GM18870 (cell line): ENCODE data around the gene PKN3.

ENCODE experiments used
- ATAC-seq: cut with Tn5 transposase; IDR thresholded peaks from one replicate; pipeline ENCODE4 v1.9.1; 2021; ENCODE audit warnings: moderate library complexity; ENCODE audit not compliant: unreplicated experiment

PKN3 gene

DNA sequence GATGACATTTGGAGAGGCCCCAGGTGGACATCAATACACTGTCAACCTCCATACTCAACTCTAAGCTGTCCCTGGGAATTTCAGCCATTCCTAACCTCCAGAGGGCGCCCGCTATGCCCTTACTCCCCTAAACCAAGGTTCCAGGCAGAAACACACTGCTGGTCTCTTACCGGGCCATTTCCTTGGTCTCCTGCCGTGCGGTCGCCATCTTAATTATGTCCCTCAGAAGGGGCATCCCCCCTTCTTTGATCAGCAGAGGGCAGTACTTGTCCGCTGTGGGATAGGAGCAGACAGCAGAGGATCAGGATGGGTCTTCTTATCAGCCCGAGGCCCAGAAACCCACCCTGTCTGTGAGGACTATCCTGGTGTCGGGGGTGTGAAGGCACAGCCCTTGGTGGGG, 31.0 kb downstream of the PKN3 start:
- no peak for ATAC-seq

DNA sequence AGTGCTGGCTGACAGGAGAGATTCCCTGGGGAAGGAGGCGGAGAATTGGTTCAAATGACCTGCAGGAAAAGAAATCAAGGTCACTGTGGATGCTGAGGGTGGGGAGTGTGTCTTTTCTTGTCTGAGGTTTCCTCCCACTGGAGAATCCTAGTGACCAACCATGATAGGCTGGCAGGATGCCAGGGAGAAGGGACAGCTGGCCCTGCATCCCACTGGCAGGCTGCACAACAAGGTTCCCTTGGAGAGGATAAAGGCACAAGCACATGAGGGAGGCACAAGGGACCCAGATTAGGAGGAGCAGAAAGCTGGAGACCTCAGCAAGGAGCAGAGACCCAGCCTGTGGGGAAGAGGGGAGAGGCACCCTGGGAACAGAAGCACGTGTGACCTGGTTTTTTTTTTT, 33.1 kb downstream of the PKN3 start:
- ATAC-seq = no peak

DNA sequence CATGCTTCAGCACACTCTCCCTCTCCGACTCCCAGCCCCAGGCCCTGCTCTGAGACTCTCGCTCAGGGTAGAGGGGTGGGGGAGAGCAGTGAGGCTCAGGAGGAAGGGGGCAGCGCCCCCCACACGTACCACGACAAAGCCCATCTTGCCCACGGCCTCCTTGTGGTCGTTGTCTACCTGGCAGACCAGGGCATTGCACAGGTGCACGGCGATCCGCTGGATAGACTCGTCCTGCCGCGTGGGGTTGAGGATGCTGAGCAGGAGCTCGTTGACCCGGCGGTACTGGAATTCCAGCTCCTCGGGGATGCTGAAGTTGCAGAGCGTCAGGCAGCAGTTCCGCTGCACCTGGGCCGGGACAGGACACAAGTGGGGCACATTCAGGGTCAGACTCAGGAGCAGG, 40.1 kb downstream of the PKN3 start:
- ATAC-seq = no peak

GRCh38 chr9:128743421-128743820, 41.1 kb downstream of the PKN3 start:
- no peak for ATAC-seq

GRCh38 chr9:128747241-128747640, 44.9 kb downstream of the PKN3 start:
- no peak for ATAC-seq

DNA sequence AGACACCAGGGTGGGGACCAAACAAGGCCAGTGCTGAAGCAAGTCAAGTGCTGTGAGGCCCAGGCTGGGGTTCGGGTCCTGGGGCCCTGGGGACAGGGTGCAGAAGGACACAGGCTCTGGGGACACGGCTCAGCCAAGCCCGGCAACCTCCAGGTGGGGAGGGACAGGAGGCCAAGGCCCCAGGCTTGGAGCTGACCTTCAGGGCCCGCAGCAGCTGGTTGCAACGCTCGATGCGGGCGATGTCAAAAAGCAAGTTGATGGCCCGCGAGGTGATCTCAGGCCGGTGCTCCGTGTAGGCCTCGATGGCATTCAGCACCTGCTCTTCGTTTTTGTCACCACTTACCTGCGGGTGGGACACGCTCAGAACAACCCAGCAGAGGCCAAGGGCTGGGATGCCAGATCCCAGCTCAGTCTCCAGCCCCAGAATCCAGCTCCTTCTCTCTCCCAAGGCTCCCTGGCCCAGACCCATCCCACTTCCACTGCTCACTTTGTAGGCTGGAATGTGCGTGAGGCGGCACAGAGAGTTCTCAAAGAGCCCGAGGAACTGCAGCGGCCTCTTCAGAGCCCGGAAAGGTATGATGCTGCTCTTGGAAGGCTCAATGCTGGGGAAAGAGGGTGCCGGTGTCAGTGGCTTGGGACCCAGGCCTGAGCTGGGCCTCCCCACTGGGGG, 48.8 kb downstream of the PKN3 start:
- no peak for ATAC-seq

- ATAC-seq = no peak
These were observed 51.3 kb downstream of the PKN3 start for GRCh38 chr9:128753627-128754026.

DNA sequence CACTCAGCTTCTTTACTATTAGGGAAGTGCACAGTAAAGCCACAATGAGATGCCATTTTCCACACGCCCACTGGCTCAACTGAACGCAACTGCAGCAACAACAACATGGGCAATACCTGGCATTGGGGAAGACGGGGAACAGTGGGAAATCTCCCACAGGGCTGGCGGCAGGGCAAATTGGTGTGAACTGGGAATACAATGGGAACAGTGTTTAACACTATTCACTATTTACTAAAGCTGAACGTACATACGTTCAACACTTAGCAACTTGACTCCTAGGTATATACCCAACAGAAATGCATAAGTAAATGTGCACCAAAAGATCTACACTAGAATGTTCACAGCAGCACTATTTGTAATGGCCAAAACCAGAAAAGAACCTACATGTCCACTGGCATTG, 55.3 kb downstream of the PKN3 start:
- ATAC-seq = no peak

GRCh38 chr9:128762671-128763449, 60.6 kb downstream of the PKN3 start:
- no peak for ATAC-seq

DNA sequence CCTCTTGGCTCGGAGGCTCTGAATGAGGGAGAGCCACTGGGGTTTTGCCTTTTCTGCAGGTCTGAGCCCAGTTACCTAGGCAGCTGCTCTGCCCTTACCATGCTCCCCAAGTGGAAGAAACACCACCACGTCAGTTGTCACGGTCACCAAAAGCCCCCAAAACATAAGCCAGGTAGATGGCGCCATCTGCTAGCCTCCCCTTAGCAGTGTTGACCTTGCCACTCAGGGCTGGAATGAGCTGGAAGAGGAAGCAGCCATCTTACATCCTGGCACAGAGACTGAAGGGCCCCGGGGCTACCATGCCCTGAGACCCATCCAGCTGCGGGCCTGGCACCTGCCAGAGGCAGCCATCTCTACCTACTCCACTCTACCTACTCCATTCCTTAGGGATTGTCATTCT, 62.1 kb downstream of the PKN3 start:
- no peak for ATAC-seq

DNA sequence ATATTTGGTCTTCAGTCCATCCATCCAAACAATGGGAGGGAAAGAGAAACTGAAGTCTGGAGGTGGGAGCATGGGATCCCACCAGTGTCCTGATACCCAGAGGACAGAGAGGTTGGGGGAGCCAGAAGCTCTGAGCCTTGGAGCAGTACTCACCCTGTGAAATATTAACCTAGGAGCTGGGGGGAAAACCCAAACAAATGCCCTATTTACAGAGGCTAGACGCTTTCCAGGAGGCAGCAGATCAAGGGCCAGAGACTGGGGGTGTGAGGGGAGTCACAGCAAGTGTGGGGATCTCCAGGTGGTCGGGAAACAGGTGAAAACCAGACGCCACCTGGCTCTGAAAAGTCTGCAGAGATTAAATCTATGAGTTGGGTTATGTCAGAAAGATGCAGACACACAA, 63.2 kb downstream of the PKN3 start:
- ATAC-seq = no peak

GRCh38 chr9:128768606-128769005, 66.3 kb downstream of the PKN3 start:
- ATAC-seq = no peak
